Esophagus muscularis mucosa (tissue), 4 donors: ENCODE data around the gene ANKRD44. TPM values are rescaled to one million over a fixed set of nuclear protein-coding genes. Genes with fewer than 3 reads are reported as not detected.

Experiments used
- DNase-seq: peaks from one replicate; pipeline ENCODE4 v3.0.0-alpha.2; 2017; ENCODE audit errors: extremely low spot score
- H3K27ac ChIP-seq, 4 donors: fragments of 200-600 bp; sonication (generic); replicated peaks in 1 of 4; 1 replicate in 3 of 4; 2 replicates in 1 of 4; pipeline ENCODE4 v1.5.1; 2016 to 2019; ENCODE audit warnings: mild to moderate bottlenecking in 1 of 4
- H3K27me3 ChIP-seq, 4 donors: fragments of 200-600 bp; sonication (generic); one replicate each; pipeline versions ENCODE4 v1.5.1 to v1.6.0; 2016 to 2019
- H3K36me3 ChIP-seq, 4 donors: fragments of 200-600 bp; sonication (generic); one replicate each; pipeline ENCODE4 v1.5.1; 2016 to 2019
- H3K4me1 ChIP-seq, 4 donors: fragments of 200-600 bp; sonication (generic); one replicate each; pipeline ENCODE4 v1.5.1; 2016 to 2019
- H3K4me3 ChIP-seq, 4 donors: fragments of 200-600 bp; sonication (generic); 1 replicate in 2 of 4; 2 replicates in 2 of 4; pipeline ENCODE4 v1.5.1; 2016 to 2019; ENCODE audit warnings: mild to moderate bottlenecking in 4 of 4, moderate library complexity in 1 of 4
- H3K9me3 ChIP-seq, 4 donors: fragments of 200-600 bp; sonication (generic); 1 replicate in 3 of 4; 2 replicates in 1 of 4; pipeline ENCODE4 v1.5.1; 2016 to 2019
- EP300 ChIP-seq: sonication (generic); formaldehyde crosslinking; IDR thresholded peaks from one replicate; pipeline ENCODE4 v1.6.1; 2017; ENCODE audit warnings: antibody characterized with exemption
- POLR2A ChIP-seq: fragments of 450-650 bp; IDR thresholded peaks from one replicate; pipeline ENCODE4 v1.6.1; 2017; ENCODE audit warnings: antibody characterized with exemption, moderate library complexity, mild to moderate bottlenecking, low read depth
- POLR2AphosphoS5 ChIP-seq, 2 donors: sonication (generic); formaldehyde crosslinking; IDR thresholded peaks; one replicate each; pipeline ENCODE4 v1.6.1; 2017; ENCODE audit warnings: antibody characterized with exemption in 2 of 2
- WGBS: methylation state at CpG from one replicate; pipeline ENCODE4 v1.1.5; 2018; 5-methylcytosine and 5-hydroxymethylcytosine counted together
- intact Hi-C: fragments of 100-400 bp; cut with DNase I; formaldehyde crosslinking; loops from one replicate; pipeline ENCODE4 v1.15.1; 2023
- total RNA-seq, 4 donors: library from RNA; depleted of rRNA; stranded (reverse); fragments of >200 nt; gene quantifications; one replicate each; pipeline versions ENCODE4 v1.1.0 to v1.2.1, GENCODE V29; 2016
- TF ChIP-seq, protein P1 (sequence below), 3 experiments: fragments of 200-600 bp in 2 of 3; fragments of 450-650 bp in 1 of 3; sonication (generic) in 2 of 3; IDR thresholded peaks; one replicate each; pipeline ENCODE4 v1.5.1; 2017 to 2019; ENCODE audit warnings: antibody characterized with exemption in 3 of 3, mild to moderate bottlenecking in 2 of 3, moderate library complexity in 1 of 3

The ANKRD44 gene
- total RNA-seq, 4 donors from 2014 or later, result 41.4 to 76.6 (median 48.1) TPM

DNA sequence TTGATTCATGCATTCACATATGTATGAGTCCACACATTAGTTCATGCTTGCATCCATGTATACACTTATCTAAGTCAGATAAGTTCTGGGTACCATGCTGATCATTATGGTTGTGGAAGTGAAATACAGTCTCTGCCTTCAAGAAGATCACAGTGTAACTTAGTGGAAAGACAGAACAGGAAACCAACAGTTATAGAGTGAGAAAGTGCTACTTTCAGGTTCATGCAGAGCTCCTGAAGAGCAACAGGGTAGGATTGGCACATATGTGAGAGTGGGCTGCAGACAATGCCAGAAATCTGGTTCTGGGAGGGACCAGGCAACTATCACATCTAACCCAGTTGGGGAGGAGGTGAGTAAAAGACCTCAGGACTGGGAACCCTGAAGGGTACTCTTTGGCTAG lies 348.7 kb downstream of the ANKRD44 start:
- DNase-seq, result no peak
- no peak overlapping the region for H3K4me3 ChIP-seq
- intact Hi-C loops, result no loop called here
- H3K27ac ChIP-seq, result no peak overlapping the region
- no peaks in the 10 kb centered on the region for H3K36me3 ChIP-seq
- no peaks in the 10 kb centered on the region for H3K4me1 ChIP-seq
- TF ChIP-seq, protein P1, sequence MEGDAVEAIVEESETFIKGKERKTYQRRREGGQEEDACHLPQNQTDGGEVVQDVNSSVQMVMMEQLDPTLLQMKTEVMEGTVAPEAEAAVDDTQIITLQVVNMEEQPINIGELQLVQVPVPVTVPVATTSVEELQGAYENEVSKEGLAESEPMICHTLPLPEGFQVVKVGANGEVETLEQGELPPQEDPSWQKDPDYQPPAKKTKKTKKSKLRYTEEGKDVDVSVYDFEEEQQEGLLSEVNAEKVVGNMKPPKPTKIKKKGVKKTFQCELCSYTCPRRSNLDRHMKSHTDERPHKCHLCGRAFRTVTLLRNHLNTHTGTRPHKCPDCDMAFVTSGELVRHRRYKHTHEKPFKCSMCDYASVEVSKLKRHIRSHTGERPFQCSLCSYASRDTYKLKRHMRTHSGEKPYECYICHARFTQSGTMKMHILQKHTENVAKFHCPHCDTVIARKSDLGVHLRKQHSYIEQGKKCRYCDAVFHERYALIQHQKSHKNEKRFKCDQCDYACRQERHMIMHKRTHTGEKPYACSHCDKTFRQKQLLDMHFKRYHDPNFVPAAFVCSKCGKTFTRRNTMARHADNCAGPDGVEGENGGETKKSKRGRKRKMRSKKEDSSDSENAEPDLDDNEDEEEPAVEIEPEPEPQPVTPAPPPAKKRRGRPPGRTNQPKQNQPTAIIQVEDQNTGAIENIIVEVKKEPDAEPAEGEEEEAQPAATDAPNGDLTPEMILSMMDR (IDR thresholded peaks at IDR 0.05), result no peak
- no peak for TF ChIP-seq POLR2A
- TF ChIP-seq POLR2AphosphoS5 (IDR thresholded peaks at IDR 0.05), result no peak
- no peak for TF ChIP-seq EP300
- H3K27me3 ChIP-seq, result no peaks in the 10 kb centered on the region
- no peaks in the 10 kb centered on the region for H3K9me3 ChIP-seq

DNA sequence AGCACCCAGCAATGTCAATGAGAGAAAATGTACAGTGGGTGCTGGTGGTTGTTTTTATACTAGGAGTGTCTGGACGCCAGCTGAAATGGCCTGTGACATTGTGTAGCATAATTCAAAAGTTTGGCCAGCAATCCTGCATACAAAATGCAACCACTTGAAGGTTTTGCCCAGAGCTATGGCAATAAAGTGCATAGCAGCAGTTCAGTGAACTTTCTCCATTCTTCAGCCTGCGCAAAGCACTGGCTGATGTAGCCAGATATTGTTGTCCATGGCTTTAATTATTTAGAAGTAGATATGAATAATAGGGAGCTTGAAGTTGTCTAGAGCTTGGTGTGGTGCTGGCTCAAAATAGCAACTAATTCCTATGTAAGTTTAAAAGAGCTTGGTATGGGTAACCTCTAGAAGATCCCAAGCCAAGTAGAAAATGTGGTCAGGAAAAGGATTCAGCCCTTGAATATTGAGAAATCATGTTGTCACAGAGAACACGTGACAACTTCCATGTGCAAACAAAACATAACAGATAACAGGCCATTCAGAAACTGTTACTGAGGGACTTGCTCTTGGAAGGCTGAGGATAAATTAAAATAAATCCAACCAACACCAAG lies 350.7 kb downstream of the ANKRD44 start:
- TF ChIP-seq POLR2AphosphoS5 (IDR thresholded peaks at IDR 0.05) (no peak), POLR2A (no peak), EP300 (no peak)
- TF ChIP-seq, protein P1 (IDR thresholded peaks at IDR 0.05), result no peak
- no peaks in the 10 kb centered on the region for H3K4me1 ChIP-seq
- 91% methylated on average over 3 of the region's 3 CpGs for WGBS
- DNase-seq, result no peak
- intact Hi-C loops, result no loop called here
- H3K4me3 ChIP-seq, result no peak overlapping the region
- no peaks in the 10 kb centered on the region for H3K27me3 ChIP-seq
- no peaks in the 10 kb centered on the region for H3K9me3 ChIP-seq
- no peak overlapping the region for H3K27ac ChIP-seq
- no peaks in the 10 kb centered on the region for H3K36me3 ChIP-seq

DNA sequence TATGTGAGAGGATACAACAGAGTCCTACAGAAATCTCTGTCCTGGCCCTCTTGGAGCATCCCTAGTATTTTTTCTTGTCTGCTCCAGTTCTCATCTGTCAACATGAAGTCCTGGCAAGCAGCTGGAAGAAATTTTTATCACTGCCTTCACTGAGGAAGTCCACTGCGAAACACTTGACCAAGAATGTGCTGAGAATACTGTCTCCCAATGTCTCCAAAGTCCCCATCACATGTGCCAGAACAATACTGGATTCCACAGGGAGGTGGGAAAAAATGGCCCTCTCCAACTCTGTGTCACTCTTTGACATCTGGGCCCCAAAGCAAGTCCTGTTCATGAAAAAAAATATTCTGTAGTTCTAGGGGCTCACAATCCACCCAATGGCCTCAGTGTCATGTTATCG lies 351.3 kb downstream of the ANKRD44 start:
- DNase-seq, result no peak
- Histone ChIP-seq H3K4me3 (no peak overlapping the region), H3K27ac (no peak overlapping the region), H3K36me3 (no peaks in the 10 kb centered on the region), H3K9me3 (no peaks in the 10 kb centered on the region), H3K4me1 (no peaks in the 10 kb centered on the region), H3K27me3 (no peaks in the 10 kb centered on the region)
- intact Hi-C loops, result no loop called here
- WGBS, result 94% methylated on average over 2 of the region's 2 CpGs
- TF ChIP-seq POLR2A (no peak), EP300 (no peak), POLR2AphosphoS5 (IDR thresholded peaks at IDR 0.05) (no peak)
- TF ChIP-seq, protein P1 (IDR thresholded peaks at IDR 0.05), result no peak

DNA sequence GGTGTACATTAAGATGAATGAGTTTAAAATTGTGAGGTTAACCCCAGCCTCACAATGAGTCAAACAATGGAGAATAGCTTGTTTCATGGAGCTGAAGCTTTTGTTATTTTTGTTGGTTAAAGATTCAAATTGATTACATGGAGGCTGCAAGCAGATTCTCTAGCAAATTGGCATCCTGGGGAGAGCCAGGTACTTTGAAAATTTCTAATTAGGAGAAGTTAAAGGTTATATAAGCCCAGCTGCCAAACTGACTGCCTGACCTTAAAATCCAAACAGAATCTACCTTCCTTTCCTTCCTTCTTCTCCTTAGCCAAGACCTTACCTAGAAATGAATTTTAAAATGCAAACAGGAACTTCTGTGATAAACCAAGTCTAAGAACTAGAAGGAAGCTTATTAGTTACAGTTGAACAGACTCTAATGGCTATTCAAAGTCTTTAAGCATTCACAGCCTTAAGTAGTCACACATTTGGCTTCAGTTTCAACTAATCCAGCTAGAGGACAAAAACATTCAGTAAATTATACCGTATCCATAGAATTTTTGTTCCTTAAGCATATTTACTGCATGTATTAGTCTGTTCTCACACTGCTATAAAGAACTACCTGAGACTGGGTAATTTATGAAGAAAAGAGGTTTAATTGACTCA lies 352.6 kb downstream of the ANKRD44 start:
- intact Hi-C loops, result no loop called here
- H3K9me3 ChIP-seq, result no peaks in the 10 kb centered on the region
- no peak overlapping the region for H3K27ac ChIP-seq
- H3K4me1 ChIP-seq, result no peaks in the 10 kb centered on the region
- H3K27me3 ChIP-seq, result no peaks in the 10 kb centered on the region
- no peak overlapping the region for H3K4me3 ChIP-seq
- DNase-seq, result no peak
- H3K36me3 ChIP-seq, result no peaks in the 10 kb centered on the region
- WGBS, result 80% methylated on average over 1 of the region's 1 CpG
- TF ChIP-seq, protein P1 (IDR thresholded peaks at IDR 0.05), result no peak
- TF ChIP-seq POLR2A (no peak), EP300 (no peak), POLR2AphosphoS5 (IDR thresholded peaks at IDR 0.05) (no peak)
